ENCODE data around the gene GFPT2.

The GFPT2 gene

GRCh38 chr5:180332051-180332517 is 21.1 kb downstream of the GFPT2 start:
- DNase-seq = no peak

GRCh38 chr5:180331647-180331950 is 21.5 kb downstream of the GFPT2 start:
- no peak for DNase-seq

- DNase-seq = no peak
Measured at GRCh38 chr5:180330810-180331646, 22.1 kb downstream of the GFPT2 start.

- no peak for DNase-seq
Measured at GRCh38 chr5:180330270-180330648, 22.9 kb downstream of the GFPT2 start.

GRCh38 chr5:180329606-180330269 is 23.4 kb downstream of the GFPT2 start:
- no peak for DNase-seq

- DNase-seq = no peak
Measured at GRCh38 chr5:180329138-180329435, 24.0 kb downstream of the GFPT2 start.

GRCh38 chr5:180328296-180329137 is 24.6 kb downstream of the GFPT2 start:
- peak; percentile 95 for DNase-seq

- DNase-seq = no peak
Measured at GRCh38 chr5:180326989-180327565, 26.1 kb downstream of the GFPT2 start.

- no peak for DNase-seq
Measured at GRCh38 chr5:180324601-180324950, 28.6 kb downstream of the GFPT2 start.

- no peak for DNase-seq
Measured at GRCh38 chr5:180323941-180324600, 29.1 kb downstream of the GFPT2 start.

- no peak for DNase-seq
Measured at GRCh38 chr5:180323160-180323559, 30.0 kb downstream of the GFPT2 start.

GRCh38 chr5:180318456-180319089 is 34.6 kb downstream of the GFPT2 start:
- DNase-seq = no peak

- no peak for DNase-seq
Measured at GRCh38 chr5:180316586-180316985, 36.5 kb downstream of the GFPT2 start.

GRCh38 chr5:180315762-180316212 is 37.3 kb downstream of the GFPT2 start:
- DNase-seq = peak; percentile 92

GRCh38 chr5:180313677-180314505 is 39.2 kb downstream of the GFPT2 start:
- peak; percentile 84 for DNase-seq

- DNase-seq = no peak
Measured at GRCh38 chr5:180311216-180311615, 41.9 kb downstream of the GFPT2 start.

- DNase-seq = no peak
Measured at GRCh38 chr5:180306796-180307195, 46.3 kb downstream of the GFPT2 start.

GRCh38 chr5:180305481-180305880 is 47.7 kb downstream of the GFPT2 start:
- no peak for DNase-seq

GRCh38 chr5:180304431-180305375 is 48.4 kb downstream of the GFPT2 start:
- DNase-seq = no peak

- DNase-seq = no peak
Measured at GRCh38 chr5:180304016-180304292, 49.2 kb downstream of the GFPT2 start.

Measured in activated CD8-positive, alpha-beta memory T cell treated with anti-CD3 and anti-CD28 coated beads, Interleukin-2, amount 50 U/mL, for 48 hours (primary cell).